Peyer's patch (tissue), 4 donors: ENCODE measurements around the gene CHI3L2. TPM values are rescaled to one million over a fixed set of nuclear protein-coding genes. Genes with fewer than 3 reads are reported as not detected.
A peak's percentile ranks its signal among the peaks of the same experiment; 100 is the strongest.

Source experiments
- DNase-seq, 3 donors: peaks; one replicate each; pipeline ENCODE4 v3.0.0-alpha.2; 2017 to 2019
- H3K27ac ChIP-seq, 4 donors: fragments of 200-600 bp; sonication (generic); one replicate each; pipeline ENCODE4 v1.5.1; 2016 to 2019
- H3K27me3 ChIP-seq, 2 donors: fragments of 200-600 bp; sonication (generic); one replicate each; pipeline ENCODE4 v1.5.1; 2019
- H3K36me3 ChIP-seq, 3 donors: fragments of 200-600 bp; sonication (generic); one replicate each; pipeline ENCODE4 v1.5.1; 2016 to 2019
- H3K4me1 ChIP-seq, 4 donors: fragments of 200-600 bp; sonication (generic); one replicate each; pipeline ENCODE4 v1.5.1; 2016 to 2019
- H3K4me3 ChIP-seq, 4 donors: fragments of 200-600 bp; sonication (generic); 1 replicate in 3 of 4; 2 replicates in 1 of 4; pipeline ENCODE4 v1.5.1; 2016 to 2019; ENCODE audit warnings: mild to moderate bottlenecking in 1 of 4
- H3K9me3 ChIP-seq, 4 donors: fragments of 200-600 bp; sonication (generic); one replicate each; pipeline ENCODE4 v1.5.1; 2016 to 2019; ENCODE audit warnings: mild to moderate bottlenecking in 1 of 4
- CTCF ChIP-seq, 6 experiments: fragments of 450-650 bp in 4 of 6; fragments of 200-600 bp in 2 of 6; sonication (generic) in 1 of 6; IDR thresholded peaks; one replicate each; pipeline ENCODE4 v1.5.1; 2017 to 2019; ENCODE audit warnings: antibody characterized with exemption in 6 of 6, mild to moderate bottlenecking in 3 of 6, moderate library complexity in 1 of 6
- POLR2A ChIP-seq, 2 donors: fragments of 450-650 bp; IDR thresholded peaks; one replicate each; pipeline ENCODE4 v1.5.1; 2017; ENCODE audit warnings: antibody characterized with exemption in 2 of 2, mild to moderate bottlenecking in 2 of 2, moderate library complexity in 2 of 2
- total RNA-seq, 4 donors: library from RNA; depleted of rRNA; stranded (reverse); fragments of >200 nt; gene quantifications; one replicate each; pipeline ENCODE4 v1.1.0, GENCODE V29; 2016

CHI3L2 gene
- total RNA-seq, 4 donors from 2014 or later = 0.67 to 14.0 (median 3.3) TPM; not detected in 1

- Histone ChIP-seq H3K9me3 (no peaks in the 10 kb centered on the region), H3K27me3 (no peaks in the 10 kb centered on the region), H3K27ac (peak overlapping the region; percentile 93 to 100 (median 98)), H3K4me3 (peak overlapping the region; percentile 71 to 92 (median 86)), H3K36me3 (peaks cover 0 to 10% (median 0%) of the 10 kb centered on the region in 3 donors), H3K4me1 (peaks cover 0 to 40% (median 16%) of the 10 kb centered on the region in 4 donors)
- no peak for DNase-seq
- TF ChIP-seq CTCF (IDR thresholded peaks at IDR 0.05) (peak in 1 of 6 experiments; percentile 10), POLR2A (IDR thresholded peaks at IDR 0.05) (no peak)
Observed at GRCh38 chr1:111202707-111203623, 24.5 kb upstream of the CHI3L2 start.

- H3K4me1 ChIP-seq = peaks cover 0 to 40% (median 16%) of the 10 kb centered on the region in 4 donors
- peak; percentile 92 to 97 (median 97) for DNase-seq
- peak overlapping the region; percentile 93 to 100 (median 98) for H3K27ac ChIP-seq
- H3K36me3 ChIP-seq = peaks cover 0 to 4% (median 0%) of the 10 kb centered on the region in 3 donors
- peak overlapping the region; percentile 71 to 92 (median 86) for H3K4me3 ChIP-seq
- TF ChIP-seq CTCF (IDR thresholded peaks at IDR 0.05) (no peak), POLR2A (IDR thresholded peaks at IDR 0.05) (peak; percentile 24 to 25)
- no peaks in the 10 kb centered on the region for H3K27me3 ChIP-seq
- no peaks in the 10 kb centered on the region for H3K9me3 ChIP-seq
Observed at GRCh38 chr1:111203681-111204200, 23.8 kb upstream of the CHI3L2 start.

- Histone ChIP-seq H3K36me3 (no peaks in the 10 kb centered on the region), H3K27ac (peak overlapping the region; percentile 93 to 100 (median 98)), H3K4me1 (peaks cover 0 to 40% (median 16%) of the 10 kb centered on the region in 4 donors), H3K27me3 (no peaks in the 10 kb centered on the region), H3K4me3 (peak overlapping the region; percentile 71 to 92 (median 86)), H3K9me3 (no peaks in the 10 kb centered on the region)
- TF ChIP-seq CTCF (IDR thresholded peaks at IDR 0.05) (peak in 2 of 6 experiments; percentile 12), POLR2A (IDR thresholded peaks at IDR 0.05) (peak; percentile 63 to 77)
- DNase-seq = peak; percentile 83 to 95 (median 95)
Observed at GRCh38 chr1:111204201-111204982, 23.1 kb upstream of the CHI3L2 start.

GRCh38 chr1:111204983-111205713 lies 22.4 kb upstream of the CHI3L2 start:
- no peak for TF ChIP-seq POLR2A (IDR thresholded peaks at IDR 0.05)
- TF ChIP-seq CTCF (IDR thresholded peaks at IDR 0.05) = no peak
- no peak for DNase-seq
- Histone ChIP-seq H3K27ac (peak overlapping the region; percentile 93 to 100 (median 98)), H3K36me3 (no peaks in the 10 kb centered on the region), H3K9me3 (no peaks in the 10 kb centered on the region), H3K4me3 (peak overlapping the region in 3 of 4 donors; percentile 71 to 91 (median 81)), H3K4me1 (peaks cover 0 to 40% (median 16%) of the 10 kb centered on the region in 4 donors), H3K27me3 (no peaks in the 10 kb centered on the region)

GRCh38 chr1:111205714-111206050 lies 21.8 kb upstream of the CHI3L2 start:
- Histone ChIP-seq H3K27me3 (no peaks in the 10 kb centered on the region), H3K4me1 (peaks cover 0 to 35% (median 16%) of the 10 kb centered on the region in 4 donors), H3K27ac (peak overlapping the region in 2 of 4 donors; percentile 93 to 99), H3K4me3 (no peak overlapping the region), H3K36me3 (no peaks in the 10 kb centered on the region), H3K9me3 (no peaks in the 10 kb centered on the region)
- no peak for DNase-seq
- TF ChIP-seq CTCF (IDR thresholded peaks at IDR 0.05) = no peak
- no peak for TF ChIP-seq POLR2A (IDR thresholded peaks at IDR 0.05)
